Liver (tissue), 9 donors: ENCODE measurements around the gene SLC8A2. TPM values are rescaled to one million over a fixed set of nuclear protein-coding genes. Genes with fewer than 3 reads are reported as not detected.

ENCODE experiments used
- DNase-seq: peaks from one replicate; pipeline ENCODE4 v3.0.0-alpha.2; 2017; ENCODE audit warnings: low spot score
- H3K27ac ChIP-seq, 2 donors: one replicate each; pipeline ENCODE4 v1.7.0; 2013; ENCODE audit warnings: inconsistent platforms in 2 of 2, low read length in 2 of 2, control low read depth in 1 of 2, low read depth in 1 of 2, mild to moderate bottlenecking in 1 of 2
- H3K27me3 ChIP-seq, 4 donors: one replicate each; pipeline versions ENCODE4 v1.6.1 to v1.7.0; 2013; ENCODE audit warnings: low read length in 3 of 4, inconsistent platforms in 1 of 4, mild to moderate bottlenecking in 1 of 4, moderate library complexity in 1 of 4; ENCODE audit not compliant: control insufficient read depth in 4 of 4, insufficient read depth in 4 of 4
- H3K36me3 ChIP-seq, 4 donors: one replicate each; pipeline versions ENCODE4 v1.6.1 to v1.7.0; 2013; ENCODE audit warnings: low read length in 3 of 4, mild to moderate bottlenecking in 3 of 4, low read depth in 1 of 4, moderate library complexity in 1 of 4; ENCODE audit not compliant: control insufficient read depth in 4 of 4, insufficient read depth in 3 of 4
- H3K4me1 ChIP-seq, 4 donors: one replicate each; pipeline versions ENCODE4 v1.6.1 to v1.7.0; 2013; ENCODE audit warnings: low read length in 3 of 4, mild to moderate bottlenecking in 3 of 4, moderate library complexity in 1 of 4; ENCODE audit not compliant: control insufficient read depth in 4 of 4, insufficient read depth in 4 of 4
- H3K4me3 ChIP-seq, 3 donors: one replicate each; pipeline versions ENCODE4 v1.6.1 to v1.7.0; 2013; ENCODE audit warnings: low read length in 3 of 3, control low read depth in 1 of 3, low read depth in 1 of 3, mild to moderate bottlenecking in 1 of 3
- H3K9ac ChIP-seq, 2 donors: one replicate each; pipeline ENCODE4 v1.7.0; 2013; ENCODE audit warnings: low read length in 2 of 2, mild to moderate bottlenecking in 2 of 2, moderate library complexity in 2 of 2, control low read depth in 1 of 2, low read depth in 1 of 2
- H3K9me3 ChIP-seq, 4 donors: one replicate each; pipeline versions ENCODE4 v1.6.1 to v1.7.0; 2013; ENCODE audit warnings: low read length in 3 of 4; ENCODE audit not compliant: control insufficient read depth in 4 of 4
- CTCF ChIP-seq: fragments of 150-350 bp; IDR thresholded peaks from 2 replicates; pipeline ENCODE4 v1.5.1; 2017; ENCODE audit warnings: improper control_type of control experiment, low read depth, low read length; ENCODE audit not compliant: missing input control
- FOXA1 ChIP-seq: IDR thresholded peaks from 2 replicates; pipeline ENCODE4 v1.6.1; 2016; ENCODE audit warnings: antibody characterized with exemption
- FOXA2 ChIP-seq: IDR thresholded peaks from 2 replicates; pipeline ENCODE4 v1.6.1; 2016; ENCODE audit warnings: antibody characterized with exemption
- HNF4G ChIP-seq: IDR thresholded peaks from 2 replicates; pipeline ENCODE4 v1.6.1; 2016; ENCODE audit warnings: antibody characterized with exemption
- MAX ChIP-seq: IDR thresholded peaks from 2 replicates; pipeline ENCODE4 v1.6.1; 2016; ENCODE audit warnings: antibody characterized with exemption
- RAD21 ChIP-seq, 2 donors: IDR thresholded peaks; 2 replicates each; pipeline ENCODE4 v1.6.1; 2016; ENCODE audit warnings: antibody characterized with exemption in 2 of 2, mild to moderate bottlenecking in 2 of 2
- SP1 ChIP-seq: IDR thresholded peaks from 2 replicates; pipeline ENCODE4 v1.6.1; 2018; ENCODE audit warnings: antibody characterized with exemption, mild to moderate bottlenecking
- ZBTB33 ChIP-seq: IDR thresholded peaks from 2 replicates; pipeline ENCODE4 v1.6.1; 2016; ENCODE audit warnings: antibody characterized with exemption
- WGBS: extraction: QIAGEN DNeasy Blood & Tissue Kit; methylation state at CpG from one replicate; pipeline ENCODE4 v1.1.7; 2013; 5-methylcytosine and 5-hydroxymethylcytosine counted together
- polyA plus RNA-seq, 2 donors: library from polyadenylated mRNA; stranded (reverse) in 1 of 2; unstranded in 1 of 2; fragments of 200-250 nt in 1 of 2; fragments of >200 nt in 1 of 2; fragmentation: Nextera tagmentation in 1 of 2; extraction: Ambion mirVana in 1 of 2; gene quantifications; one replicate each; pipeline versions ENCODE4 v1.2.1 to v1.2.3, GENCODE V29; 2013 to 2015
- total RNA-seq, 2 donors: library from RNA; depleted of rRNA; stranded (reverse); fragments of >200 nt; gene quantifications; one replicate each; pipeline ENCODE4 v1.2.3, GENCODE V29; 2014
- TF ChIP-seq, protein P1 (sequence below): IDR thresholded peaks from 2 replicates; pipeline ENCODE4 v1.6.1; 2016; ENCODE audit warnings: antibody characterized with exemption, mild to moderate bottlenecking
- donor health status: healthy.
- donor health status: healthy.
- donor health status: healthy.
- donor health status: healthy.
- donor health status: healthy.

Gene SLC8A2
- total and polyA plus RNA-seq, 4 donors: 0.01 to 0.25 TPM; not detected in 2

- no peaks in the 10 kb centered on the region for H3K9me3 ChIP-seq
- 80% methylated on average over 4 of the region's 4 CpGs for WGBS
- H3K36me3 ChIP-seq: no peaks in the 10 kb centered on the region
- DNase-seq: no peak
- H3K27ac ChIP-seq: no peak overlapping the region
- H3K4me1 ChIP-seq: no peaks in the 10 kb centered on the region
- no peak overlapping the region for H3K4me3 ChIP-seq
- TF ChIP-seq FOXA2: no peak
- TF ChIP-seq SP1: no peak
- H3K9ac ChIP-seq: no peak overlapping the region
- H3K27me3 ChIP-seq: peaks cover 0 to 7% (median 2%) of the 10 kb centered on the region in 4 donors
Observed at GRCh38 chr19:47405197-47405550, 66.5 kb downstream of the SLC8A2 start.

DNA sequence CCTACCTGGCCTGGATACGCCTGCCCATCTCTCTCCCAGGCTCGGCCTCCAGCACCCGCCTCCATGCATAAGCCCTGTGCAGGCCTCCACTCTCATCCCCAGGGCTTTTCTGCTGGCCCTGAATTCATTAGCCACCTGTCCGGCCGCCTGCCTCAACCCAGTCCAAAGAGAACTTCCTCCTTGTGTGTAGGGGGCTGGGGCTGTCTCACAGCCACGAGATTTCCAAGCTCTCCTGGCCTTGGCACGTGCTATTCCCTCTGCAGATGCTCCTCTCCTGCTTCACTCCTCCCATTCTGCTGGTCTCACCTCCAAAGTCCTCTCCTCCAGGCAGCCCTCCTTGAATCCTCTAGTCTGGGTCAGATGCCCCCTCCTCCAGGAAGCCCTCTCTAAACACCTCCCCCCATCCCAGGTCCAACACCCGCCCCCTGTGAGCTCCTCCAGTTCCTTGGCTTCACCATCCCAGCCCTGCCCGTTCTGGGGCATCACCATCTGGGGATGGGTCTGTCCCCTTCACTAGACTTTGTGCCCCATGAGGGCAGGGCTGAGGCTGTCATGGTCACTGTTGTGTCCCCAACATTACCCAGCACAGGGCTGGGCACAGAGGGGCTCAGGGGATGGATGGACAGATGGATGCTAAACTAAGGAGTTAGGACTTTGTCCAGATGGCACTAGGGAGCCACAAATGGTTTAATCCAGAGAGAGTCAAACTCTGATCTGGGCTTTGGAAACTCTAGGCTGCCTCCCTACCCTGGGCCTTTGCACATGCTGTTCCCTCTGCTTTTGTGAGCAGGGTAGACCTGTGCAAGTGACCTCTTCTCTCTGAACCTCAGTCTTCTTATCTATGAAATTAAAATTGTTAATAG, 67.1 kb downstream of the SLC8A2 start:
- Histone ChIP-seq H3K9me3 (no peaks in the 10 kb centered on the region), H3K27ac (no peak overlapping the region), H3K27me3 (peaks cover 0 to 7% (median 2%) of the 10 kb centered on the region in 4 donors), H3K4me1 (no peaks in the 10 kb centered on the region), H3K9ac (no peak overlapping the region), H3K4me3 (no peak overlapping the region), H3K36me3 (no peaks in the 10 kb centered on the region)
- DNase-seq: no peak
- TF ChIP-seq FOXA2 (no peak), CTCF (no peak), FOXA1 (no peak), HNF4G (no peak), SP1 (no peak), MAX (no peak), RAD21 (IDR thresholded peaks at IDR 0.05) (no peak), ZBTB33 (no peak)
- TF ChIP-seq, protein P1, sequence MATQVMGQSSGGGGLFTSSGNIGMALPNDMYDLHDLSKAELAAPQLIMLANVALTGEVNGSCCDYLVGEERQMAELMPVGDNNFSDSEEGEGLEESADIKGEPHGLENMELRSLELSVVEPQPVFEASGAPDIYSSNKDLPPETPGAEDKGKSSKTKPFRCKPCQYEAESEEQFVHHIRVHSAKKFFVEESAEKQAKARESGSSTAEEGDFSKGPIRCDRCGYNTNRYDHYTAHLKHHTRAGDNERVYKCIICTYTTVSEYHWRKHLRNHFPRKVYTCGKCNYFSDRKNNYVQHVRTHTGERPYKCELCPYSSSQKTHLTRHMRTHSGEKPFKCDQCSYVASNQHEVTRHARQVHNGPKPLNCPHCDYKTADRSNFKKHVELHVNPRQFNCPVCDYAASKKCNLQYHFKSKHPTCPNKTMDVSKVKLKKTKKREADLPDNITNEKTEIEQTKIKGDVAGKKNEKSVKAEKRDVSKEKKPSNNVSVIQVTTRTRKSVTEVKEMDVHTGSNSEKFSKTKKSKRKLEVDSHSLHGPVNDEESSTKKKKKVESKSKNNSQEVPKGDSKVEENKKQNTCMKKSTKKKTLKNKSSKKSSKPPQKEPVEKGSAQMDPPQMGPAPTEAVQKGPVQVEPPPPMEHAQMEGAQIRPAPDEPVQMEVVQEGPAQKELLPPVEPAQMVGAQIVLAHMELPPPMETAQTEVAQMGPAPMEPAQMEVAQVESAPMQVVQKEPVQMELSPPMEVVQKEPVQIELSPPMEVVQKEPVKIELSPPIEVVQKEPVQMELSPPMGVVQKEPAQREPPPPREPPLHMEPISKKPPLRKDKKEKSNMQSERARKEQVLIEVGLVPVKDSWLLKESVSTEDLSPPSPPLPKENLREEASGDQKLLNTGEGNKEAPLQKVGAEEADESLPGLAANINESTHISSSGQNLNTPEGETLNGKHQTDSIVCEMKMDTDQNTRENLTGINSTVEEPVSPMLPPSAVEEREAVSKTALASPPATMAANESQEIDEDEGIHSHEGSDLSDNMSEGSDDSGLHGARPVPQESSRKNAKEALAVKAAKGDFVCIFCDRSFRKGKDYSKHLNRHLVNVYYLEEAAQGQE: no peak
- 68% methylated on average over 9 of the region's 9 CpGs for WGBS
